ENCODE data around the gene CNOT11.

DNA sequence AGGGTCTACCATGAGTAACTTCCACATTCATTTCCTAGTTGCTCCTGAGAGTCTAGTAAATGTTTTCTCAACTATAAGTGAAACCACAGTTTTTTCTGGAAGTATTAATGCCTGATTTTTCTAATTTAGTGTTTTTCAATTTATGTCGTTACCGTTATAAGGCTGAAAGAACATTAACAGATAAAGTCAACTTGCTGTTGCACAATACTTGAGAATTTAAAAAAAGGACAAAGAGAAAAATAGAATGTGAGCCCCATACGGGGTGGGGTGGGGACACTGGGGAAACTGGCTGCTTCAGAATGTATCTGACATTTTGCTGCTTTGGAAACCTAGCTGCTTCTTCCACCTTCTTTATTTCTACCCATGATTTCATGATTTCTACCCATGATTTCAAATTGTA, 26.2 kb downstream of the CNOT11 start:
- TF ChIP-seq, protein P1, sequence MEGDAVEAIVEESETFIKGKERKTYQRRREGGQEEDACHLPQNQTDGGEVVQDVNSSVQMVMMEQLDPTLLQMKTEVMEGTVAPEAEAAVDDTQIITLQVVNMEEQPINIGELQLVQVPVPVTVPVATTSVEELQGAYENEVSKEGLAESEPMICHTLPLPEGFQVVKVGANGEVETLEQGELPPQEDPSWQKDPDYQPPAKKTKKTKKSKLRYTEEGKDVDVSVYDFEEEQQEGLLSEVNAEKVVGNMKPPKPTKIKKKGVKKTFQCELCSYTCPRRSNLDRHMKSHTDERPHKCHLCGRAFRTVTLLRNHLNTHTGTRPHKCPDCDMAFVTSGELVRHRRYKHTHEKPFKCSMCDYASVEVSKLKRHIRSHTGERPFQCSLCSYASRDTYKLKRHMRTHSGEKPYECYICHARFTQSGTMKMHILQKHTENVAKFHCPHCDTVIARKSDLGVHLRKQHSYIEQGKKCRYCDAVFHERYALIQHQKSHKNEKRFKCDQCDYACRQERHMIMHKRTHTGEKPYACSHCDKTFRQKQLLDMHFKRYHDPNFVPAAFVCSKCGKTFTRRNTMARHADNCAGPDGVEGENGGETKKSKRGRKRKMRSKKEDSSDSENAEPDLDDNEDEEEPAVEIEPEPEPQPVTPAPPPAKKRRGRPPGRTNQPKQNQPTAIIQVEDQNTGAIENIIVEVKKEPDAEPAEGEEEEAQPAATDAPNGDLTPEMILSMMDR (IDR thresholded peaks at IDR 0.05), result no peak
- no peak for TF ChIP-seq POLR2A (IDR thresholded peaks at IDR 0.05)
